GM21423 (cell line): ENCODE results near the gene ANXA3.
"Not testable (repeated sequence)": the region's sequence is repeated elsewhere in the genome, so short reads cannot be mapped to it uniquely, and the experiment has no call there.

Experiments used
- ATAC-seq: cut with Tn5 transposase; IDR thresholded peaks from one replicate; pipeline ENCODE4 v1.9.1; 2021; ENCODE audit warnings: mild to moderate bottlenecking, moderate library complexity; ENCODE audit not compliant: unreplicated experiment

ANXA3 gene

GRCh38 chr4:78551420-78552351, at the start of gene ANXA3:
Gene ANXA3, plus strand, starts transcription at chr4:78551770. Its CDS starts 2,704 bp downstream, at chr4:78554474.
- peak; percentile 50 for ATAC-seq

- not testable (repeated sequence) for ATAC-seq
Observed at GRCh38 chr4:78506260-78506659, 45.3 kb upstream of the ANXA3 start.

GRCh38 chr4:78509043-78509442, 42.5 kb upstream of the ANXA3 start:
- no peak for ATAC-seq

- no peak for ATAC-seq
Observed at GRCh38 chr4:78510108-78510507, 41.5 kb upstream of the ANXA3 start.

- no peak for ATAC-seq
Observed at GRCh38 chr4:78510681-78511080, 40.9 kb upstream of the ANXA3 start.

- no peak for ATAC-seq
Observed at GRCh38 chr4:78512357-78512920, 39.1 kb upstream of the ANXA3 start.

- ATAC-seq, result no peak
Observed at GRCh38 chr4:78513411-78513975, 38.1 kb upstream of the ANXA3 start.

GRCh38 chr4:78517050-78517652, 34.4 kb upstream of the ANXA3 start:
- ATAC-seq, result no peak

GRCh38 chr4:78518561-78518960, 33.0 kb upstream of the ANXA3 start:
- ATAC-seq, result no peak

- ATAC-seq, result no peak
Observed at GRCh38 chr4:78519962-78520361, 31.6 kb upstream of the ANXA3 start.

- ATAC-seq, result no peak
Observed at GRCh38 chr4:78520808-78521226, 30.8 kb upstream of the ANXA3 start.

GRCh38 chr4:78524009-78524408, 27.6 kb upstream of the ANXA3 start:
- no peak for ATAC-seq

GRCh38 chr4:78525559-78525958, 26.0 kb upstream of the ANXA3 start:
- ATAC-seq, result no peak

- no peak for ATAC-seq
Observed at GRCh38 chr4:78527103-78527502, 24.5 kb upstream of the ANXA3 start.

- no peak for ATAC-seq
Observed at GRCh38 chr4:78527555-78527954, 24.0 kb upstream of the ANXA3 start.

GRCh38 chr4:78528327-78528726, 23.2 kb upstream of the ANXA3 start:
- ATAC-seq, result no peak

GRCh38 chr4:78529569-78530209, 21.9 kb upstream of the ANXA3 start:
- ATAC-seq, result no peak

GRCh38 chr4:78532046-78532445, 19.5 kb upstream of the ANXA3 start:
- no peak for ATAC-seq

GRCh38 chr4:78533854-78534253, 17.7 kb upstream of the ANXA3 start:
- no peak for ATAC-seq

GRCh38 chr4:78534286-78534955, 17.1 kb upstream of the ANXA3 start:
- no peak for ATAC-seq
